Gastrocnemius medialis (tissue), 4 donors: ENCODE data around the gene APBB1IP.

Source experiments
- CTCF ChIP-seq, 5 experiments: fragments of 450-650 bp in 3 of 5; fragments of 200-600 bp in 2 of 5; sonication (generic) in 2 of 5; IDR thresholded peaks in 4 of 5; conservative IDR thresholded peaks in 1 of 5; 1 replicate in 4 of 5; 2 replicates in 1 of 5; pipeline ENCODE4 v1.5.1; 2016 to 2019; ENCODE audit warnings: antibody characterized with exemption in 5 of 5, mild to moderate bottlenecking in 3 of 5, moderate library complexity in 3 of 5
- POLR2A ChIP-seq, 2 donors: fragments of 450-650 bp; IDR thresholded peaks; one replicate each; pipeline ENCODE4 v1.6.1; 2017; ENCODE audit warnings: antibody characterized with exemption in 2 of 2, mild to moderate bottlenecking in 2 of 2, moderate library complexity in 2 of 2

GRCh38 chr10:26439406-26440087 is 1.4 kb downstream of the APBB1IP start:
- TF ChIP-seq CTCF (IDR thresholded peaks at IDR 0.05 in 4 of 5, conservative IDR thresholded peaks at IDR 0.05 in 1 of 5): no peak
- TF ChIP-seq POLR2A (IDR thresholded peaks at IDR 0.05): no peak
